GM19395 (cell line): ENCODE measurements around the gene OR10C1.

Experiments used
- ATAC-seq: cut with Tn5 transposase; IDR thresholded peaks from one replicate; pipeline ENCODE4 v1.9.1; 2021; ENCODE audit warnings: mild to moderate bottlenecking, moderate library complexity; ENCODE audit not compliant: unreplicated experiment

The OR10C1 gene

GRCh38 chr6:29477923-29478450 lies 38.9 kb downstream of the OR10C1 start:
- no peak for ATAC-seq

- no peak for ATAC-seq
Observed at GRCh38 chr6:29478740-29479139, 39.6 kb downstream of the OR10C1 start.

DNA sequence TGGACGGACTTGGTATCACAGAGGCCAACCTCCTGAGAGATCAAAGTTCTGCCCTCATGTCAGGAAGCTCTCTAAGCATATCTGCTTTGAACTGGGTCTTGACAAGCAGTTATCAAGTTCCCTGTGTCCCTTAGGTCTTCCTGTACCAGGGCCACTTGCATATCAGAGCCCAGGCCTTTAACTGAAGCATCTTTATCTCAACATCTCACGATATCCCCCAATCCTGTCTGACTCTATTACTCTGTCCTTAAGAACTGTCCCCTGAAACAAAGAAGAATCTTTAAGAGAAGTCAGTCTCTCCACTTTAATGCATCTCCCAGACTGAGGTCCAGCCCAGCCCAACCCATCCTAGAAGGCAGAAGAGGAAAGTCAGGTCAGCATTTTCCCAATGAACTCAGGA lies 40.5 kb downstream of the OR10C1 start:
- no peak for ATAC-seq

- ATAC-seq, result no peak
Observed at GRCh38 chr6:29483186-29483585, 44.1 kb downstream of the OR10C1 start.

DNA sequence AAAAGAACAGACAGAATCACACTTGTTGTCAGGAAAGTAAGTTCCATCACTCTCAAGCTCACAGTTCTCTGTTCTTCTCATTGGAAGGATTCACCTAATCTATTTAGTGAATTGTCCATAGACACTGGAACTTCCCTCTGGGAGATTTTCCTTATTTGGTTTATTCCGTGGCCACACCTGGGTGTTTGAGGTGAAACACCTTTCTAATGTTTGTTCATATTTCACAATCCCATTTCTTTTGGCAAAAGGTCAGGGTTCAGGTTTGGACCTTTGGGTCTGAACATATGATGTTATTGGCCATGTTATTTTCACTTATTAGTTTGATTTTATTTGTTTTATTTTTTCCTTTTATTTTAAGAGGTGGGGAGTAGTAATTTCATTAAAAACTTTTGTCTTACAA lies 44.6 kb downstream of the OR10C1 start:
- ATAC-seq, result no peak

DNA sequence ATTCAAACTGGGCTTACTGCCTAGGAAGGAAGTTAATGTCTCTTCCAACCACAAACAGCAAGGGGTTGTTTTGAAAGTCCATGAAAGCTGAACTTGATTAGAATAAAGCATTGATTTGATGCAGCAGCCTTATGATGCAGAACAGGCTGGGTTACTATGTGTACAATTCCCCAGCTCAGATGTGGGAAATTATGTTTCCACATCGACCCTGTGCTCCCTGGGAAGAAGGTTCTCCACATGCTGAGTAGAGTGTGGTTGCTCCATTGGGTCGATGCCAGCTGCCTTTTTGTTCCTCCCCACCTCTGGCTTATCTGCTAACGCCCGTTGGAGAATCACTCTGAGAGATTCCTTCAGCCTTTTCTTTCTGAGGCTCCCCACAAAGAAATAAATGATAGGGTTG lies 47.5 kb downstream of the OR10C1 start:
- ATAC-seq, result no peak

GRCh38 chr6:29487131-29487530 lies 48.0 kb downstream of the OR10C1 start:
- ATAC-seq, result no peak

GRCh38 chr6:29487660-29488059 lies 48.6 kb downstream of the OR10C1 start, which contains the start of gene MAS1L:
Gene MAS1L, minus strand, starts transcription at chr6:29487956. Its CDS starts 54 bp downstream, at chr6:29487902.
- ATAC-seq, result no peak

- ATAC-seq, result no peak
Observed at GRCh38 chr6:29488874-29489273, 49.8 kb downstream of the OR10C1 start.

DNA sequence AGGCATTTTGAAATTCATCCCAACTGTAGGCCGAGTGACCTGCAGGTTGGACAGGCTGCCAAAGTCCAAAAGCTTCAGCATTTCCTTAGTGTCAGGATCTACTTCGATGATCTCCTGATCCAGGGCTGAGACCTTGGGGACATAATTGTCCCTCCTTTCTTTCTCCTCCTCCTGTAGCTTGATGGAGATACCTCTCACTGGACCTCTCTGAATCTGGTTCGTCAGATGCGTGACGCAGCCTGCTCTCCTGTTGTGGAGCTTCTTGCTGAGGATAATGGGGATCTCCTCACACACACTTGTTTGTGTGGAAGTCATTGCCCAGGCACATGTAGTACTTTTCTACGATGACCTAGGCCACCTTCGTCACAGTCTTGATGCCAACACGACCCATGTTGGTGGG lies 50.2 kb downstream of the OR10C1 start:
- ATAC-seq, result no peak

GRCh38 chr6:29490055-29490454 lies 50.9 kb downstream of the OR10C1 start:
- no peak for ATAC-seq

DNA sequence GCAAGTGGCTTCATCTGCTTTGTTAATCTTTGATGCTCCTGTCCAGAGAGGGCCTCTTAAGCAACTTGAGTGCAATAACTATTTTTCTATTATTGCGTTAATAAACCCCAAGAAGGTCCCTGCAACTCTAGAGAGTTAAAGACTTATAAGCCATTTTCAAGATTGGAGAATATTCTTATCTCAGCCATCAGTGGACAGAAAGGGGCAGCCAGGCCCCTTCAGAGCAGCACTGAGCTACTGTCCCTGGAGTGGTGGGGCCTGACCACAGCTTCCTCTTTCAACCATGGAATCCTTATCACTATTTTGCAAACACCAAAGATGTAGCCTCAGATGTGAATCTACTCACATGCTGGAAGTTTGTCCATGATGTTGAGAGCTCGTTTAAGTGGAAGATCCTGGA lies 51.4 kb downstream of the OR10C1 start:
- ATAC-seq, result no peak
